Mesenchymal stem cell (in vitro differentiated cells and primary cell): ENCODE data around the gene ARHGAP42.

Source experiments
- DNase-seq: peaks from one replicate; pipeline ENCODE4 v3.0.0-alpha.2; 2013
- H2AFZ ChIP-seq: one replicate; pipeline ENCODE4 v1.6.1; 2013; ENCODE audit warnings: low read depth, mild to moderate bottlenecking, control low read depth, inconsistent platforms, low read length, moderate library complexity
- H2AK5ac ChIP-seq: 2 replicates; pipeline ENCODE4 v1.6.1; 2013; ENCODE audit warnings: low read length, moderate library complexity, mild to moderate bottlenecking, inconsistent platforms; ENCODE audit not compliant: severe bottlenecking
- H2BK120ac ChIP-seq: one replicate; pipeline ENCODE4 v1.6.1; 2013; ENCODE audit warnings: low read depth, mild to moderate bottlenecking, inconsistent platforms, low read length, moderate library complexity
- H2BK12ac ChIP-seq, 2 experiments: one replicate each; pipeline ENCODE4 v1.6.1; 2013; ENCODE audit warnings: inconsistent platforms in 2 of 2, low read length in 2 of 2, mild to moderate bottlenecking in 2 of 2, moderate library complexity in 2 of 2, control low read depth in 1 of 2
- H2BK15ac ChIP-seq: one replicate; pipeline ENCODE4 v1.6.1; 2013; ENCODE audit warnings: mild to moderate bottlenecking, low read depth, inconsistent platforms; ENCODE audit not compliant: poor library complexity, severe bottlenecking
- H2BK5ac ChIP-seq: 2 replicates; pipeline ENCODE4 v1.6.1; 2013; ENCODE audit warnings: low read depth, mild to moderate bottlenecking, low read length, control low read depth, inconsistent platforms; ENCODE audit not compliant: poor library complexity, severe bottlenecking
- H3K14ac ChIP-seq, 2 experiments: one replicate each; pipeline ENCODE4 v1.6.1; 2013; ENCODE audit warnings: inconsistent platforms in 2 of 2, low read length in 2 of 2, control low read depth in 1 of 2, mild to moderate bottlenecking in 1 of 2, moderate library complexity in 1 of 2
- H3K18ac ChIP-seq, 2 experiments: one replicate each; pipeline ENCODE4 v1.6.1; 2013; ENCODE audit warnings: inconsistent platforms in 2 of 2, low read length in 2 of 2, control low read depth in 1 of 2, low read depth in 1 of 2, mild to moderate bottlenecking in 1 of 2
- H3K23ac ChIP-seq, 2 experiments: one replicate each; pipeline ENCODE4 v1.6.1; 2013; ENCODE audit warnings: inconsistent platforms in 2 of 2, low read length in 2 of 2, mild to moderate bottlenecking in 2 of 2, moderate library complexity in 2 of 2, control low read depth in 1 of 2
- H3K27ac ChIP-seq: 2 replicates; pipeline ENCODE4 v1.5.1; 2013; ENCODE audit warnings: mild to moderate bottlenecking, moderate library complexity, low read length, control low read depth, inconsistent platforms; ENCODE audit not compliant: poor library complexity, severe bottlenecking
- H3K27me3 ChIP-seq, 2 experiments: 2 replicates each; pipeline versions ENCODE4 v1.6.1 to v1.7.0; 2013; ENCODE audit warnings: low read length in 2 of 2, mild to moderate bottlenecking in 2 of 2, moderate library complexity in 2 of 2, control low read depth in 1 of 2, inconsistent platforms in 1 of 2; ENCODE audit not compliant: control insufficient read depth in 1 of 2, insufficient read depth in 1 of 2
- H3K36me3 ChIP-seq, 2 experiments: 2 replicates each; pipeline versions ENCODE4 v1.6.1 to v1.7.0; 2013; ENCODE audit warnings: low read length in 2 of 2, control low read depth in 1 of 2, inconsistent platforms in 1 of 2, low read depth in 1 of 2, mild to moderate bottlenecking in 1 of 2; ENCODE audit not compliant: insufficient read depth in 2 of 2, control insufficient read depth in 1 of 2
- H3K4ac ChIP-seq, 2 experiments: one replicate each; pipeline ENCODE4 v1.6.1; 2013; ENCODE audit warnings: inconsistent platforms in 2 of 2, low read length in 2 of 2, mild to moderate bottlenecking in 2 of 2, moderate library complexity in 2 of 2, control low read depth in 1 of 2, low read depth in 1 of 2
- H3K4me1 ChIP-seq: 2 replicates; pipeline ENCODE4 v1.6.1; 2013; ENCODE audit warnings: low read depth, low read length, control low read depth; ENCODE audit not compliant: control insufficient read depth, insufficient read depth
- H3K4me2 ChIP-seq: 2 replicates; pipeline ENCODE4 v1.6.1; 2013; ENCODE audit warnings: low read length, mild to moderate bottlenecking, inconsistent platforms; ENCODE audit not compliant: poor library complexity, severe bottlenecking
- H3K4me3 ChIP-seq, 2 experiments: 2 replicates each; pipeline versions ENCODE4 v1.5.1 to v1.7.0; 2013; ENCODE audit warnings: low read length in 2 of 2, mild to moderate bottlenecking in 2 of 2, control low read depth in 1 of 2, low read depth in 1 of 2; ENCODE audit not compliant: insufficient read depth in 1 of 2
- H3K79me1 ChIP-seq: replicated peaks from 2 replicates; pipeline ENCODE4 v1.6.1; 2013; ENCODE audit warnings: mild to moderate bottlenecking, control low read depth, low read length, inconsistent platforms; ENCODE audit not compliant: poor library complexity, severe bottlenecking
- H3K9ac ChIP-seq: 2 replicates; pipeline ENCODE4 v1.7.0; 2013; ENCODE audit warnings: mild to moderate bottlenecking, low read length, moderate library complexity
- H3K9me3 ChIP-seq: 2 replicates; pipeline ENCODE4 v1.7.0; 2013; ENCODE audit warnings: mild to moderate bottlenecking, low read length; ENCODE audit not compliant: control insufficient read depth
- H4K8ac ChIP-seq: one replicate; pipeline ENCODE4 v1.6.1; 2013; ENCODE audit warnings: inconsistent platforms, mild to moderate bottlenecking, low read length, moderate library complexity
- H4K91ac ChIP-seq: one replicate; pipeline ENCODE4 v1.6.1; 2013; ENCODE audit warnings: mild to moderate bottlenecking, low read length, inconsistent platforms
- WGBS: methylation state at CpG from one replicate; pipeline ENCODE4 v1.1.7; 2013; ENCODE audit warnings: mixed read lengths; 5-methylcytosine and 5-hydroxymethylcytosine counted together

Gene ARHGAP42

DNA sequence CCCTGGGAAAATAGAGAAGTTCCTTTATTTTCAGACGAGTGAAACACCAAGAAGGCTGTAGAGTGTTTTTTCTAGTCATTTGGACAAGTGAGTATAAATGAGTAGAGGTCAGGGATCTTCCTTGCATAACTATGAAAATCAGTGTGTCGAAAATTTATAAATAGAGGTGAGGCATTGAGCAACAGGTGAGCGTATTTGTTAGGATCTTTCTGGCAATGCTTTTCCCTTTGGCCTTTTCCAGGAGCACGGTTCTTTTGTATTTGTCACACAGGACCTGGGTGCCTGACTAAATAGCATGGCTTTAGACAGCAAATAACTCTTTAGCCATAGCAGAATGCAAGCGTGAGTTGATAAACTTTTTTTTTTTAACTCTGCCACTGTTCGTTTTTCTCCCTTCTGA lies 19.6 kb upstream of the ARHGAP42 start:
- WGBS: 91% methylated on average over 6 of the region's 6 CpGs
- Histone ChIP-seq H2AK5ac (no peak overlapping the region), H3K36me3 (no peaks in the 10 kb centered on the region), H2BK12ac (no peak overlapping the region), H3K14ac (no peak overlapping the region), H3K23ac (no peak overlapping the region), H2BK5ac (no peak overlapping the region), H2BK120ac (no peak overlapping the region), H4K8ac (no peak overlapping the region), H3K4me2 (no peak overlapping the region), H2BK15ac (no peak overlapping the region), H3K18ac (no peak overlapping the region), H3K4me1 (no peaks in the 10 kb centered on the region), H3K9ac (no peak overlapping the region), H3K4me3 (no peak overlapping the region), H3K27me3 (no peaks in the 10 kb centered on the region), H3K27ac (no peak overlapping the region), H3K4ac (no peak overlapping the region), H2AFZ (no peak overlapping the region), H3K9me3 (no peaks in the 10 kb centered on the region), H4K91ac (no peak overlapping the region), H3K79me1 (no peaks in the 10 kb centered on the region)
- no peak for DNase-seq

DNA sequence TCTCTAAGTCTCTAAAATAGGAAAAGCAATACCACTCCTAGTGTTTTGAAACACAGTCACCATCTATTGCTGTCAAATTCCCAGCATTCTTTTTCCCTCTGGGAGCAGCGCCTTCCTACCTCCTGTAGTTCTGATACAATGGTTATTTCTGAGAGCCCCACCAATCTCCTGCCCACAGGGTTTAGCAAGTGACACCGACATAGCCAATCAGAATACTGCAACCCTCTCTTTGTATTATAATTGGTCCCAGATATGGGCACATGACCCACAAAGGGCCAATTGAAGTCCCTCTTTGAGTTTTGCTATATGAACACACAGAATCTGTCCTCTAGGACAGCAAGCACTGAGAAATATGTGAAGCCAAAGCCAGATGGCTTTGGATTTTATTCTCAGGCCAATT lies 16.9 kb upstream of the ARHGAP42 start:
- no peak overlapping the region for H2BK5ac ChIP-seq
- DNase-seq: no peak
- no peak overlapping the region for H3K27ac ChIP-seq
- no peak overlapping the region for H4K91ac ChIP-seq
- H3K79me1 ChIP-seq: no peaks in the 10 kb centered on the region
- H4K8ac ChIP-seq: no peak overlapping the region
- no peak overlapping the region for H3K14ac ChIP-seq
- peak overlapping the region; percentile 73 for H2BK120ac ChIP-seq
- no peak overlapping the region for H3K4ac ChIP-seq
- H2BK12ac ChIP-seq: no peak overlapping the region
- no peaks in the 10 kb centered on the region for H3K27me3 ChIP-seq
- H2BK15ac ChIP-seq: peak overlapping the region; percentile 28
- no peak overlapping the region for H2AFZ ChIP-seq
- no peak overlapping the region for H3K23ac ChIP-seq
- H3K9ac ChIP-seq: no peak overlapping the region
- WGBS: 99% methylated on average over 2 of the region's 2 CpGs
- H2AK5ac ChIP-seq: no peak overlapping the region
- H3K9me3 ChIP-seq: no peaks in the 10 kb centered on the region
- H3K4me2 ChIP-seq: no peak overlapping the region
- H3K4me1 ChIP-seq: no peaks in the 10 kb centered on the region
- peak overlapping the region in 1 of 2 experiments; percentile 70 for H3K18ac ChIP-seq
- H3K36me3 ChIP-seq: no peaks in the 10 kb centered on the region
- H3K4me3 ChIP-seq: no peak overlapping the region

- Histone ChIP-seq H2AK5ac (no peak overlapping the region), H3K18ac (no peak overlapping the region), H3K4ac (no peak overlapping the region), H2AFZ (no peak overlapping the region), H3K36me3 (no peaks in the 10 kb centered on the region), H3K27ac (no peak overlapping the region), H2BK5ac (no peak overlapping the region), H3K4me2 (no peak overlapping the region), H3K23ac (no peak overlapping the region), H3K27me3 (no peaks in the 10 kb centered on the region), H2BK120ac (no peak overlapping the region), H4K91ac (no peak overlapping the region), H3K4me1 (no peaks in the 10 kb centered on the region), H3K79me1 (no peaks in the 10 kb centered on the region), H2BK15ac (no peak overlapping the region), H2BK12ac (no peak overlapping the region), H3K14ac (no peak overlapping the region), H3K9ac (no peak overlapping the region), H4K8ac (no peak overlapping the region), H3K9me3 (no peaks in the 10 kb centered on the region), H3K4me3 (no peak overlapping the region)
- 22% methylated on average over 2 of the region's 6 CpGs for WGBS
- DNase-seq: peak; percentile 85
These were observed 15.6 kb upstream of the ARHGAP42 start for GRCh38 chr11:100671471-100671870.

- Histone ChIP-seq H3K23ac (no peak overlapping the region), H3K4me3 (no peak overlapping the region), H3K4me2 (no peak overlapping the region), H2BK12ac (no peak overlapping the region), H3K27me3 (no peaks in the 10 kb centered on the region), H3K18ac (no peak overlapping the region), H3K9me3 (no peaks in the 10 kb centered on the region), H4K8ac (no peak overlapping the region), H3K4ac (no peak overlapping the region), H3K36me3 (no peaks in the 10 kb centered on the region), H3K79me1 (no peaks in the 10 kb centered on the region), H3K9ac (no peak overlapping the region), H2AFZ (no peak overlapping the region), H2BK15ac (no peak overlapping the region), H3K27ac (no peak overlapping the region), H2BK5ac (no peak overlapping the region), H3K14ac (no peak overlapping the region), H2BK120ac (no peak overlapping the region), H4K91ac (no peak overlapping the region), H3K4me1 (no peaks in the 10 kb centered on the region), H2AK5ac (no peak overlapping the region)
- 92% methylated on average over 2 of the region's 3 CpGs for WGBS
- DNase-seq: no peak
These were observed 14.5 kb upstream of the ARHGAP42 start for GRCh38 chr11:100672498-100673033.
